GM21447 (cell line): ENCODE results near the gene RGS11.

Source experiments
- ATAC-seq: cut with Tn5 transposase; IDR thresholded peaks from one replicate; pipeline ENCODE4 v1.9.1; 2021; ENCODE audit not compliant: unreplicated experiment

The RGS11 gene

GRCh38 chr16:275786-276232, at the start of gene RGS11:
Gene RGS11 (minus strand): TSS chr16:275944. CDS start chr16:275911, 33 bp downstream.
- ATAC-seq, result no peak

DNA sequence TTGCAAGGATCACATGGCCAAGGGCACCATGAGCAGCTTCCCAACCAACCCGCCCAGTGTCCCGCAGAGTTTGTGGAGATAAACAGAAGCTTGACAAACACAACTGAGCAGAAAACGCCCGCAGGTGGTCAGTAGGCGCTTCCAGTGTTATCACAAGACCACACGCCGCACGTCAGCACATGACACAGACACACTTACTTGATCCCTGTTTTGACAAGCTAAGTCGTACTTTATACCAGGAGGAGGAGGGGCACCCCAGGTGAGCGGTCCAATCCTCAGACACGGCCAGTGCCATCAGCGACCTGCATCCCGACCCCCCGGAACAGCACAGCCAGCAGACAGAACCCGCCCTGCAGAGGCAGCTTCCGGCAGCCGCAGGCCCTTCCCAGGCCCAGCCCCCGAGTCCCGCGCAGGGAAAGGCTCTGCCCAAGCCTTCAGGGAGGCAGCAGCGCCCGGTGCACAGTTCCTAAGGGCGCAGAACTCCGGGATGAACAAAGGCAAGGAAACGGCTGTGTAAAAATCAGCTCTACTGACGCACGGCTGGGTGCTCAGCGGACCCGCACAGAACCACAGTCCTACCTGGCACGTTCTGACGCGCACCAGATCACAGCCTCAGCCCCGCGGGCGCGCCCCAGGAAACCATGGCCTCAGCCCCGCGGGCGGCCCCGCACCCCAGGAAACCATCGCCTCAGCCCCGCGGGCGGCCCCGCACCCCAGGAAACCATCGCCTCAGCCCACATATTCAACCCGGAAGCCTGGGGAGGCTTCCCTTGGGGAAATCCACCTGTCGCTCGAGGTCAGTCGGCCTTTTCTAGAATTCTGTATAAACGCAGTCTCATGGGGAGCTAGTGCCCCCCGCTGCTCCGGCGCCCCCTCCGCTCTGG, 48.9 kb upstream of the RGS11 start:
- ATAC-seq, result peak; percentile 57

GRCh38 chr16:324201-324450, 48.4 kb upstream of the RGS11 start:
- ATAC-seq, result no peak

- ATAC-seq, result no peak
Measured at GRCh38 chr16:322476-323143, 46.9 kb upstream of the RGS11 start.

DNA sequence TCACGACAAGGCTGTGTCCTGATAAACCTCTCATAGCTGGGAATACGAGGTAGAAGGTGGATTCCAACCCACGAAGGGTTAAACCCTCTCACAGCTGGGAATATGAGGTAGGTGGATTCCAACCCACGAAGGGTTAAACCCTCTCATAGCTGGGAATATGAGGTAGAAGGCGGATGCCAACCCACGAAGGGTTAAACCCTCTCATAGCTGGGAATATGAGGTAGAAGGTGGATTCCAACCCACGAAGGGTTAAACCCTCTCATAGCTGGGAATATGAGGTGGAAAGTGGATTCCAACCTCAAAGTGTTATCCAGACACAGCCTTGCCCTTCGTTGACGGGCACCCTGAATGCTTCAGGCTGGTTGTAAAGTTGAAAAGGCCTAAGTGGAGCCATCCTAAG, 45.8 kb upstream of the RGS11 start:
- no peak for ATAC-seq

GRCh38 chr16:320206-320605, 44.5 kb upstream of the RGS11 start:
- no peak for ATAC-seq

DNA sequence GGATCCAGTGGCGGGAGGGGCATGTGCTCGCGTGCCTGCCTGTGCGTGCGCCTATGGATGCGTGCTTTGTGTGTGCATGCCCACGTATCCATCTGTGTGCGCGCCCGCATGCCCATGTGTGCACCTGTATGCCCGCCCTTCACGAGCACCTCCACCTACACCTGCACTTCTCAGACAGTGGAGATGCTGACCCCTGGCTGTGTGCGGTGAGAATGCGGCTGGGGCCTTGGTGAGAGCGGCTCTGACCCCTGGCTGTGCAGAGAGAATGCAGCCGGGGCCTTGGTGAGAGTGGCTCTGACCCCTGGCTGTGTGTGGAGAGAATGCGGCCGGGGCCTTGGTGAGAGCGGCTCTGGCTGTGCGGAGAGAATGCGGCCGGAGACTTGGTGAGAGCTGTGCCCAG, 42.9 kb upstream of the RGS11 start:
- no peak for ATAC-seq

DNA sequence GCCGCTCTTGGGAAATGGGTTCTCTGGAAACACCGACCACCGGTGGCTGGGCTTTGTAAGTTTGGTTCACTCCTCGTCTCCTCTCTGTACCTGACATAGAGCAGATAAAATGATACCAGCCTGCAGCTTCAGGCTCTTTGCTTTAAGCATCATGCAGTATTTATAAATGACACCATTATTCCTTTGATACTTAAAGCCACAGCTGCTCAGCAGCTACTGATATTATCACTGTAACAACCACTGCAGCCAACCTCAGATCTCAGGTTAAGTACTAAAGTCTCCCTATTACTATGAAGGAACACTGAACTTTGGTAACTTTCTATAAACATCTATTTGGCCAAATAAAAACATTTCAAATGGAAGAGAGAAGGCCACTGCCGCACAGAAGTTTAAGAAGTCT, 41.8 kb upstream of the RGS11 start:
- ATAC-seq, result no peak

GRCh38 chr16:316741-317464, 41.2 kb upstream of the RGS11 start:
- no peak for ATAC-seq

DNA sequence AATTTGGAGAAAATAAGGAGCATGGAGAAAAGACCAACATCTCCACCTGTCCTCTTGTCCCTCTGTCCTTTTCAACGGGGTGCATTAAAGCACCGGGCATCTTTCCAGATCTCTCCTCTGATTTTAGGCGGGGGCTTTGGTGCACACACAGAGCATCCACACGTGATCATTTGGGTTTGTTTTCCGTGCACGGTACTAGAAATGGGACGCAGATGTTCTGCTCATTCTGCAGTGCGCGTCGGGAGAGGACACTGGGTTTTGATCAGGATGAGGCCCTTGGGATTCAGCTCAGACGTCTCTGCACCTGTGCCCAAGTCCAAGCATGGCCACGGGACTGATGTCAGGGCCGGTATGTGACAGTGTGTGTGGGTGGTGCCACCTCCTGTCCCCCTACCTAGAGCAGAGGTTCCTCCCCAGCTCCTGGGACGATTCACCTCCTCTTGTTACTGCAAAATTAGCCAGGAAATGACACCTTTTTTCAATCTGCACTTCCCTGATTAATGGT, 39.1 kb upstream of the RGS11 start:
- no peak for ATAC-seq

- no peak for ATAC-seq
Measured at GRCh38 chr16:314351-314750, 38.6 kb upstream of the RGS11 start.

DNA sequence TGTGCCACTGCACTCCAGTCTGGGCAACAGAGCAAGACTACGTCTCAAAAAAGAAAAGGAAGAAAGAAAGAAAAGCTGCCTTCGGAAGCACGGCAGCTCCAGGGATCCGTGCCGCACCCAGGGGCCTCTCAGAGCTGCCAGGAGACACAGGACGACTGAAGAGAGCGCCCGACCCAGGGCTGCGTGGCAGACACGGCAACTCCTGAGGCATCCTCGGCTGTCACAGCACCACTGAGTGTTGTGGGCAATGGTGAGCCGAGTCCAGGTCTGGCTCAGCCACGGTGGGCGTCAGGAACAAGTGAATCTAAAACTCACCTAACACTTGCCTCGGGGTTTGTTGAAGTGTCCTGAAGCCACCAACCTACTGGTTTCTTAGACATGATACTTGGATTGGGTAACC, 36.0 kb upstream of the RGS11 start:
- ATAC-seq, result no peak

DNA sequence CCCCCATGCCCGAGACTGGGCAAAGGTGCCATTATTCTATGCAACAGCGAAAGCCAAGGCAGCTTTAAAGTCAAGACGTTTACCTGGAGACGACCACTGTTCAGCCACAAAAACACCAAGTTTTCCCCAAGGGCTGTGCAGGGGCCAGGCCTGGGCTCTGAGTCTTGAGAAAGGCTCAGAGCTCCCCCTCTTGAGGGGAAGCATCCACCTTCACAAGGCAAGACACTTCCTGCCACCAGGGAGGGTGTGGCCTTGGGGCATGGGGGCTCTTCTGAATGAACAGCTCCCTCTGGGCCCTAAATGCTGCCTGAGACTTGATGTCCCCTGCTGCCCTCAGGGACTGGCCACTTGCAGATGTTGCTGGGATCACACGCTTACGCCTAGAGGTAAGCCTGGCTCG, 33.7 kb upstream of the RGS11 start:
- no peak for ATAC-seq

- ATAC-seq, result no peak
Measured at GRCh38 chr16:307691-308312, 32.1 kb upstream of the RGS11 start.

- ATAC-seq, result no peak
Measured at GRCh38 chr16:306911-307370, 31.2 kb upstream of the RGS11 start.

GRCh38 chr16:305916-306626, 30.3 kb upstream of the RGS11 start:
- no peak for ATAC-seq

DNA sequence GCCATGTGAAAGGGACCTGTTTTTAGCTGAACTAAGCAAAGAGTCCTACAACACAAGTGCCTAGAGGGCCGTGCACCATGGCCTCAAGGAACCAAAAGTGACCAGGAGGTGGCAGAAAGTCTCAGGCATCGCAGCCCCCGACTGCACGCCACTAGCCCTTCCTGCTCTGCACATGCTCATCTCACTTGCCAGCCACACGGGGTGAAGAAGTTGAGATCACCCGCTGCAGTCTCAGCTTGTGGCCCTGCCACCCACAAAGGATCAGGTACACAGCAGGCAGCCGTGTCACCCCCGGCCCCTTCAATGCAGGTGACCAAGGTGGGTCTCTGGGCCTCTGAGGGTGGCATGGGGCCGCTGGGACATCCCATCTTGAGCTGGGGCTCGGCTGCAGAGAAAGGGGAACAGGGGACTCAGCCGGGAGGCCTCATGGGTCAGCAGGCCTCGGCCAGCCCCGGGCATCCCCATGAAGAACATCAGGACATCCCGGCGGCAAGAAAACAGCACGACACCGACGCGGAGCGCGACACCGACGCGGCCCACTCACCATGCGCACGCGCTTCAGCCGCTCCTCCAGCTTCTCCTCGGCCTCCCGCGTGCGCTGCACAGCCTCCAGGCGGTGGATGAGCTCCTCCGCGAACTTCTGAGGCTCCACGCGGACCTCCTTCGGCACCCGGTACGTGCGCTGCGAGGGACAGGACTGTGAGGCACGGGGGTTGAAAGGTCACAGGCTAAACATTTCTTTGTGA, 28.2 kb upstream of the RGS11 start:
- ATAC-seq, result no peak

DNA sequence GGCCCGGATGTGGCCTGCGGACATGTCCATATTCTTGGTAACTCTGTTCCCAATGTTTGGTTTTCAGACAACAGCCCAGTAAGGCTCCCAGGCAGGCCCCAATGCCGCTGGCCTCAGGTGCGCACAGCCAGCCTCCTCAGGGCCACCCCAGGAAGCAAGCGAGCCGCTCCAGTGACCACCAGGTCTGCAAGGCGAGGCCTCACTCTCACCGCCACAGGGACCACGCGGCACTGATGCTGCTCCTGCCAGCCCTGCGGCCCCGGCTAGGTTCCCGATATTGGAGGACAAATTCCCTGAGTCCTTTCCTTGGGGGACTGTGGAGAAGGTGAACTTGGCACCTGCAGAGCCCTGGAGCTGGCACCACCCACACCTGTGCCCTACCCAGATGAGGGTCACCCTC, 26.2 kb upstream of the RGS11 start:
- ATAC-seq, result no peak

- ATAC-seq, result no peak
Measured at GRCh38 chr16:301235-301634, 25.5 kb upstream of the RGS11 start.

DNA sequence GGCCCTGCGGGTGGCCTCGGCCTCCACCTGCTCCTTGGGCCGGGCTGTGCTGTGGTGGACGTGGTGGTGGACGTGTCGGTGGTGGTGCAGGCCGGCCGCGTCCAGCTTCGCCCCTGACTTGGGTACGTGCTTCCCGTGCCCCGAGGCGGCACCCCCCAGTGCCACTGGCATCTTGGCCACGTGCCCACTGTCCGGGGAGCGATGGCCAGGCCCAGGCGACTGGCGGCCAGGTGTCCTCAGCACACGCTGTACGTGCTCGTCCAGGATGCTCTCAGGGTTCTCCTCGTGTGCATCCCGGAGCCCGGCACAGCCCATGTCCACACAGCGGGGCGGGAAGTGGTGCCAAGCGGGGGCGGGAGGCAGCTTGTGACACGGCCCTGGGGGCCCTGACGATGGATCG, 22.1 kb upstream of the RGS11 start:
- no peak for ATAC-seq
